ENCODE results near the gene FAM180A. TPM values are rescaled to one million over a fixed set of nuclear protein-coding genes. Genes with fewer than 3 reads are reported as not detected.

The FAM180A gene
- total RNA-seq, 2 experiments from 2014 or later, result not detected

- Mint-ChIP-seq H3K4me3 (no peak overlapping the region), H3K9me3 (no peaks in the 10 kb centered on the region), H3K27ac (no peak overlapping the region), H3K27me3 (peaks cover 20% of the 10 kb centered on the region), H3K36me3 (ENCODE audit: low read depth) (no peaks in the 10 kb centered on the region), H3K4me1 (no peaks in the 10 kb centered on the region)
- POLR2A ChIA-PET, result no interaction called here
- no peak for DNase-seq
- CTCF ChIA-PET, result no interaction called here
These were observed 19.5 kb upstream of the FAM180A start for GRCh38 chr7:135768064-135768463.

- Mint-ChIP-seq H3K36me3 (ENCODE audit: low read depth) (no peaks in the 10 kb centered on the region), H3K4me1 (no peaks in the 10 kb centered on the region), H3K4me3 (no peak overlapping the region), H3K27ac (no peak overlapping the region), H3K9me3 (no peaks in the 10 kb centered on the region), H3K27me3 (peaks cover 26% of the 10 kb centered on the region)
- POLR2A ChIA-PET, result no interaction called here
- CTCF ChIA-PET, result no interaction called here
- no peak for DNase-seq
These were observed 14.6 kb upstream of the FAM180A start for GRCh38 chr7:135763261-135763660.

GRCh38 chr7:135761751-135762488, 13.3 kb upstream of the FAM180A start:
- Mint-ChIP-seq H3K27ac (no peak overlapping the region), H3K27me3 (peaks cover 28% of the 10 kb centered on the region), H3K4me3 (no peak overlapping the region), H3K9me3 (no peaks in the 10 kb centered on the region), H3K4me1 (no peaks in the 10 kb centered on the region), H3K36me3 (ENCODE audit: low read depth) (no peaks in the 10 kb centered on the region)
- CTCF ChIA-PET, result no interaction called here
- DNase-seq, result no peak
- POLR2A ChIA-PET, result interaction anchor here (0.5 kb wide), 1 partner anchor 279 kb away, joined by 3 read pairs; no protein-coding TSS in a partner anchor

GRCh38 chr7:135759532-135759931, 10.9 kb upstream of the FAM180A start:
- Mint-ChIP-seq H3K4me1 (no peaks in the 10 kb centered on the region), H3K4me3 (no peak overlapping the region), H3K27me3 (peaks cover 18% of the 10 kb centered on the region), H3K36me3 (ENCODE audit: low read depth) (no peaks in the 10 kb centered on the region), H3K27ac (no peak overlapping the region), H3K9me3 (no peaks in the 10 kb centered on the region)
- ChIA-PET POLR2A (no interaction called here), CTCF (no interaction called here)
- no peak for DNase-seq

- Mint-ChIP-seq H3K4me1 (no peaks in the 10 kb centered on the region), H3K9me3 (no peaks in the 10 kb centered on the region), H3K36me3 (ENCODE audit: low read depth) (no peaks in the 10 kb centered on the region), H3K4me3 (no peak overlapping the region), H3K27me3 (peaks cover 12% of the 10 kb centered on the region), H3K27ac (no peak overlapping the region)
- DNase-seq, result no peak
- POLR2A ChIA-PET, result no interaction called here
- CTCF ChIA-PET, result no interaction called here
These were observed 9.9 kb upstream of the FAM180A start for GRCh38 chr7:135758531-135758932.

GRCh38 chr7:135757719-135758411, 9.3 kb upstream of the FAM180A start:
- ChIA-PET CTCF (interaction anchor here (1.2 kb wide), 1 partner anchor 36 kb away, joined by 3 read pairs; no protein-coding TSS in a partner anchor), POLR2A (no interaction called here)
- no peak for DNase-seq
- peaks cover 12% of the 10 kb centered on the region for H3K27me3 Mint-ChIP-seq
- no peaks in the 10 kb centered on the region for H3K36me3 Mint-ChIP-seq (ENCODE audit: low read depth)
- no peak overlapping the region for H3K27ac Mint-ChIP-seq
- H3K9me3 Mint-ChIP-seq, result no peaks in the 10 kb centered on the region
- no peak overlapping the region for H3K4me3 Mint-ChIP-seq
- no peaks in the 10 kb centered on the region for H3K4me1 Mint-ChIP-seq

- Mint-ChIP-seq H3K36me3 (ENCODE audit: low read depth) (no peaks in the 10 kb centered on the region), H3K27ac (no peak overlapping the region), H3K4me3 (no peak overlapping the region), H3K27me3 (peaks cover 12% of the 10 kb centered on the region), H3K9me3 (no peaks in the 10 kb centered on the region), H3K4me1 (no peaks in the 10 kb centered on the region)
- CTCF ChIA-PET, result no interaction called here
- POLR2A ChIA-PET, result no interaction called here
- no peak for DNase-seq
These were observed 7.6 kb upstream of the FAM180A start for GRCh38 chr7:135756191-135756590.

- H3K36me3 Mint-ChIP-seq (ENCODE audit: low read depth), result no peaks in the 10 kb centered on the region
- H3K27ac Mint-ChIP-seq, result no peak overlapping the region
- H3K27me3 Mint-ChIP-seq, result peaks cover 10% of the 10 kb centered on the region
- POLR2A ChIA-PET, result no interaction called here
- H3K4me1 Mint-ChIP-seq, result no peaks in the 10 kb centered on the region
- CTCF ChIA-PET, result no interaction called here
- H3K9me3 Mint-ChIP-seq, result no peaks in the 10 kb centered on the region
- H3K4me3 Mint-ChIP-seq, result no peak overlapping the region
- DNase-seq, result no peak
These were observed 6.7 kb upstream of the FAM180A start for GRCh38 chr7:135755351-135755753.

- Mint-ChIP-seq H3K36me3 (ENCODE audit: low read depth) (no peaks in the 10 kb centered on the region), H3K27ac (no peak overlapping the region), H3K27me3 (peaks cover 10% of the 10 kb centered on the region), H3K4me3 (no peak overlapping the region), H3K4me1 (no peaks in the 10 kb centered on the region), H3K9me3 (no peaks in the 10 kb centered on the region)
- CTCF ChIA-PET, result no interaction called here
- DNase-seq, result no peak
- POLR2A ChIA-PET, result no interaction called here
These were observed 5.2 kb upstream of the FAM180A start for GRCh38 chr7:135753616-135754413.

- H3K4me1 Mint-ChIP-seq, result no peaks in the 10 kb centered on the region
These were observed 1.2 kb downstream of the FAM180A start for GRCh38 chr7:135747366-135747765.

GRCh38 chr7:135745703-135746312, 2.8 kb downstream of the FAM180A start:
- ChIA-PET POLR2A (no interaction called here), CTCF (interaction anchor here (0.7 to 1.8 kb wide), 2 partner anchors 14 to 25 kb away, joined by 3 read pairs; no protein-coding TSS in a partner anchor)
- Mint-ChIP-seq H3K4me1 (no peaks in the 10 kb centered on the region), H3K36me3 (ENCODE audit: low read depth) (no peaks in the 10 kb centered on the region), H3K27me3 (peaks cover 2% of the 10 kb centered on the region), H3K27ac (no peak overlapping the region), H3K4me3 (no peak overlapping the region), H3K9me3 (no peaks in the 10 kb centered on the region)
- DNase-seq, result no peak

More at GRCh38 chr7:135747366-135747765, 1.2 kb downstream of the FAM180A start:
- Mint-ChIP-seq H3K36me3 (ENCODE audit: low read depth) (no peaks in the 10 kb centered on the region), H3K27me3 (no peaks in the 10 kb centered on the region), H3K4me3 (no peak overlapping the region), H3K9me3 (no peaks in the 10 kb centered on the region), H3K27ac (no peak overlapping the region)
- ChIA-PET POLR2A (no interaction called here), CTCF (no interaction called here)
- no peak for DNase-seq

GRCh38 chr7:135744938-135745702, 3.5 kb downstream of the FAM180A start:
- ChIA-PET CTCF (interaction anchor here (0.7 to 1.8 kb wide), 3 partner anchors 13 to 29 kb away, joined by 3 to 4 read pairs (median 3); no protein-coding TSS in a partner anchor), POLR2A (no interaction called here)
- Mint-ChIP-seq H3K27me3 (peaks cover 2% of the 10 kb centered on the region), H3K4me3 (no peak overlapping the region), H3K36me3 (ENCODE audit: low read depth) (no peaks in the 10 kb centered on the region), H3K4me1 (no peaks in the 10 kb centered on the region), H3K9me3 (no peaks in the 10 kb centered on the region), H3K27ac (no peak overlapping the region)
- DNase-seq, result no peak

All from activated CD4-positive, alpha-beta T cell treated with anti-CD3 and anti-CD28 coated beads, Interleukin-2, amount 10 ng/mL, durations not matched to agents 7 days and 5 days (primary cell).